ENCODE measurements around the gene CFAP20DC. TPM values are rescaled to one million over a fixed set of nuclear protein-coding genes. Genes with fewer than 3 reads are reported as not detected.
"Not testable (repeated sequence)": the region's sequence is repeated elsewhere in the genome, so short reads cannot be mapped to it uniquely, and the experiment has no call there.

The CFAP20DC gene
- total RNA-seq, 1 donor from 2014 or later, result 1.6 TPM

GRCh38 chr3:58698246-58698645 is 351.6 kb downstream of the CFAP20DC start:
- no peak overlapping the region for H3K9ac ChIP-seq (ENCODE audit: low read depth in 1 of 3, low read length in 3 of 3)
- H3K36me3 ChIP-seq (ENCODE audit: control insufficient read depth in 3 of 3, insufficient read depth in 3 of 3, low read length in 3 of 3), result no peaks in the 10 kb centered on the region
- H3K27ac ChIP-seq (ENCODE audit: low read depth, low read length), result no peak overlapping the region
- H3K27me3 ChIP-seq (ENCODE audit: control insufficient read depth in 3 of 3, insufficient read depth in 3 of 3, low read length in 3 of 3), result no peaks in the 10 kb centered on the region
- no peaks in the 10 kb centered on the region for H3K9me3 ChIP-seq (ENCODE audit: control insufficient read depth in 3 of 3, low read length in 3 of 3)
- H3K4me1 ChIP-seq (ENCODE audit: control insufficient read depth in 3 of 3, insufficient read depth in 3 of 3, low read length in 3 of 3), result no peaks in the 10 kb centered on the region
- H3K4me3 ChIP-seq (ENCODE audit: low read length in 3 of 3), result no peak overlapping the region

GRCh38 chr3:58697561-58697960 is 352.3 kb downstream of the CFAP20DC start:
- Histone ChIP-seq H3K27me3 (ENCODE audit: control insufficient read depth in 3 of 3, insufficient read depth in 3 of 3, low read length in 3 of 3) (no peaks in the 10 kb centered on the region), H3K9me3 (ENCODE audit: control insufficient read depth in 3 of 3, low read length in 3 of 3) (no peaks in the 10 kb centered on the region), H3K4me3 (ENCODE audit: low read length in 3 of 3) (no peak overlapping the region), H3K4me1 (ENCODE audit: control insufficient read depth in 3 of 3, insufficient read depth in 3 of 3, low read length in 3 of 3) (no peaks in the 10 kb centered on the region), H3K27ac (ENCODE audit: low read depth, low read length) (no peak overlapping the region), H3K9ac (ENCODE audit: low read depth in 1 of 3, low read length in 3 of 3) (no peak overlapping the region), H3K36me3 (ENCODE audit: control insufficient read depth in 3 of 3, insufficient read depth in 3 of 3, low read length in 3 of 3) (no peaks in the 10 kb centered on the region)

GRCh38 chr3:58696813-58697212 is 353.0 kb downstream of the CFAP20DC start:
- not testable (repeated sequence) for H3K36me3 ChIP-seq (ENCODE audit: control insufficient read depth in 3 of 3, insufficient read depth in 3 of 3, low read length in 3 of 3); H3K9ac ChIP-seq (ENCODE audit: low read depth in 1 of 3, low read length in 3 of 3); H3K27ac ChIP-seq (ENCODE audit: low read depth, low read length); H3K27me3 ChIP-seq (ENCODE audit: control insufficient read depth in 3 of 3, insufficient read depth in 3 of 3, low read length in 3 of 3); H3K4me1 ChIP-seq (ENCODE audit: control insufficient read depth in 3 of 3, insufficient read depth in 3 of 3, low read length in 3 of 3); H3K9me3 ChIP-seq (ENCODE audit: control insufficient read depth in 3 of 3, low read length in 3 of 3); H3K4me3 ChIP-seq (ENCODE audit: low read length in 3 of 3)

- Histone ChIP-seq H3K4me3 (ENCODE audit: low read length in 3 of 3) (no peak overlapping the region), H3K27ac (ENCODE audit: low read depth, low read length) (no peak overlapping the region), H3K9ac (ENCODE audit: low read depth in 1 of 3, low read length in 3 of 3) (no peak overlapping the region), H3K9me3 (ENCODE audit: control insufficient read depth in 3 of 3, low read length in 3 of 3) (peaks cover 0 to 2% (median 0%) of the 10 kb centered on the region in 3 donors), H3K36me3 (ENCODE audit: control insufficient read depth in 3 of 3, insufficient read depth in 3 of 3, low read length in 3 of 3) (no peaks in the 10 kb centered on the region), H3K27me3 (ENCODE audit: control insufficient read depth in 3 of 3, insufficient read depth in 3 of 3, low read length in 3 of 3) (no peaks in the 10 kb centered on the region), H3K4me1 (ENCODE audit: control insufficient read depth in 3 of 3, insufficient read depth in 3 of 3, low read length in 3 of 3) (no peaks in the 10 kb centered on the region)
Measured at GRCh38 chr3:58696093-58696492, 353.7 kb downstream of the CFAP20DC start.

GRCh38 chr3:58695284-58695683 is 354.5 kb downstream of the CFAP20DC start:
- not testable (repeated sequence) for H3K4me3 ChIP-seq (ENCODE audit: low read length in 3 of 3); H3K9ac ChIP-seq (ENCODE audit: low read depth in 1 of 3, low read length in 3 of 3); H3K9me3 ChIP-seq (ENCODE audit: control insufficient read depth in 3 of 3, low read length in 3 of 3); H3K4me1 ChIP-seq (ENCODE audit: control insufficient read depth in 3 of 3, insufficient read depth in 3 of 3, low read length in 3 of 3); H3K27ac ChIP-seq (ENCODE audit: low read depth, low read length); H3K27me3 ChIP-seq (ENCODE audit: control insufficient read depth in 3 of 3, insufficient read depth in 3 of 3, low read length in 3 of 3); H3K36me3 ChIP-seq (ENCODE audit: control insufficient read depth in 3 of 3, insufficient read depth in 3 of 3, low read length in 3 of 3)

- no peak overlapping the region for H3K27ac ChIP-seq (ENCODE audit: low read depth, low read length)
- no peak overlapping the region for H3K4me3 ChIP-seq (ENCODE audit: low read length in 3 of 3)
- no peak overlapping the region for H3K9ac ChIP-seq (ENCODE audit: low read depth in 1 of 3, low read length in 3 of 3)
- no peaks in the 10 kb centered on the region for H3K27me3 ChIP-seq (ENCODE audit: control insufficient read depth in 3 of 3, insufficient read depth in 3 of 3, low read length in 3 of 3)
- H3K36me3 ChIP-seq (ENCODE audit: control insufficient read depth in 3 of 3, insufficient read depth in 3 of 3, low read length in 3 of 3), result no peaks in the 10 kb centered on the region
- H3K9me3 ChIP-seq (ENCODE audit: control insufficient read depth in 3 of 3, low read length in 3 of 3), result peaks cover 0 to 4% (median 0%) of the 10 kb centered on the region in 3 donors
- no peaks in the 10 kb centered on the region for H3K4me1 ChIP-seq (ENCODE audit: control insufficient read depth in 3 of 3, insufficient read depth in 3 of 3, low read length in 3 of 3)
Measured at GRCh38 chr3:58693940-58694850, 355.6 kb downstream of the CFAP20DC start.

GRCh38 chr3:58692484-58692883 is 357.3 kb downstream of the CFAP20DC start:
- no peak overlapping the region for H3K4me3 ChIP-seq (ENCODE audit: low read length in 3 of 3)
- no peak overlapping the region for H3K9ac ChIP-seq (ENCODE audit: low read depth in 1 of 3, low read length in 3 of 3)
- no peaks in the 10 kb centered on the region for H3K4me1 ChIP-seq (ENCODE audit: control insufficient read depth in 3 of 3, insufficient read depth in 3 of 3, low read length in 3 of 3)

More at GRCh38 chr3:58692484-58692883, 357.3 kb downstream of the CFAP20DC start:
- H3K9me3 ChIP-seq (ENCODE audit: control insufficient read depth in 3 of 3, low read length in 3 of 3), result peaks cover 0 to 4% (median 0%) of the 10 kb centered on the region in 3 donors
- H3K36me3 ChIP-seq (ENCODE audit: control insufficient read depth in 3 of 3, insufficient read depth in 3 of 3, low read length in 3 of 3), result no peaks in the 10 kb centered on the region
- H3K27me3 ChIP-seq (ENCODE audit: control insufficient read depth in 3 of 3, insufficient read depth in 3 of 3, low read length in 3 of 3), result no peaks in the 10 kb centered on the region
- H3K27ac ChIP-seq (ENCODE audit: low read depth, low read length), result no peak overlapping the region

Measured in skeletal muscle tissue (tissue), 4 donors.